Fibroblast of mammary gland (primary cell): ENCODE measurements around the gene SLC44A3.

ENCODE experiments used
- DNase-seq: peaks from one replicate; pipeline ENCODE4 v3.0.0-alpha.2; 2010; ENCODE audit warnings: low read depth
- H3K4me3 ChIP-seq: 2 replicates; pipeline ENCODE4 v1.5.1; 2011; ENCODE audit warnings: low read depth, mild to moderate bottlenecking, low read length, moderate library complexity; ENCODE audit not compliant: control insufficient read depth
- TF ChIP-seq, protein P1 (sequence below): conservative IDR thresholded peaks from 2 replicates; pipeline ENCODE4 v1.5.1; 2011; ENCODE audit warnings: low read depth, low read length, inconsistent platforms; ENCODE audit not compliant: control insufficient read depth, insufficient read depth

SLC44A3 gene

DNA sequence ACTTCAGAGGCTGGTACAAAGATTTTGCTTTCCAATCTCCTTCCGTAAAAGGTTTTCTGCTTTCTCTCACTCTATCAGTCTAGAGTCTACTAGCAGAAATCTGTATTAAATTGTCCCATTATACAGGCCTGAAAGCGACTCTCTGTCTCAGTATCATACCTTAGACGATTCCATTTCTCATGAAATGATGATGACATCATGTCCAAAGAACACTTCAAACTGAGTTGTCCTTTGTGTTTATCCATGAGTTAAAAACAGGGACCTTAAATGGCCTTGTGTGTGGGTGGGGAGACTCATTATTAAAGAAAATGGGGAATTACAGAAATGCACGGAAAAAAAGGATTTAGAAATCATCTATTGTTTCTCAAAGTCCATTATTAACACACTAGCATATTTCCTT, 21.0 kb upstream of the SLC44A3 start:
- H3K4me3 ChIP-seq, result no peak overlapping the region
- TF ChIP-seq, protein P1, sequence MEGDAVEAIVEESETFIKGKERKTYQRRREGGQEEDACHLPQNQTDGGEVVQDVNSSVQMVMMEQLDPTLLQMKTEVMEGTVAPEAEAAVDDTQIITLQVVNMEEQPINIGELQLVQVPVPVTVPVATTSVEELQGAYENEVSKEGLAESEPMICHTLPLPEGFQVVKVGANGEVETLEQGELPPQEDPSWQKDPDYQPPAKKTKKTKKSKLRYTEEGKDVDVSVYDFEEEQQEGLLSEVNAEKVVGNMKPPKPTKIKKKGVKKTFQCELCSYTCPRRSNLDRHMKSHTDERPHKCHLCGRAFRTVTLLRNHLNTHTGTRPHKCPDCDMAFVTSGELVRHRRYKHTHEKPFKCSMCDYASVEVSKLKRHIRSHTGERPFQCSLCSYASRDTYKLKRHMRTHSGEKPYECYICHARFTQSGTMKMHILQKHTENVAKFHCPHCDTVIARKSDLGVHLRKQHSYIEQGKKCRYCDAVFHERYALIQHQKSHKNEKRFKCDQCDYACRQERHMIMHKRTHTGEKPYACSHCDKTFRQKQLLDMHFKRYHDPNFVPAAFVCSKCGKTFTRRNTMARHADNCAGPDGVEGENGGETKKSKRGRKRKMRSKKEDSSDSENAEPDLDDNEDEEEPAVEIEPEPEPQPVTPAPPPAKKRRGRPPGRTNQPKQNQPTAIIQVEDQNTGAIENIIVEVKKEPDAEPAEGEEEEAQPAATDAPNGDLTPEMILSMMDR, result no peak
- peak; percentile 59 for DNase-seq

DNA sequence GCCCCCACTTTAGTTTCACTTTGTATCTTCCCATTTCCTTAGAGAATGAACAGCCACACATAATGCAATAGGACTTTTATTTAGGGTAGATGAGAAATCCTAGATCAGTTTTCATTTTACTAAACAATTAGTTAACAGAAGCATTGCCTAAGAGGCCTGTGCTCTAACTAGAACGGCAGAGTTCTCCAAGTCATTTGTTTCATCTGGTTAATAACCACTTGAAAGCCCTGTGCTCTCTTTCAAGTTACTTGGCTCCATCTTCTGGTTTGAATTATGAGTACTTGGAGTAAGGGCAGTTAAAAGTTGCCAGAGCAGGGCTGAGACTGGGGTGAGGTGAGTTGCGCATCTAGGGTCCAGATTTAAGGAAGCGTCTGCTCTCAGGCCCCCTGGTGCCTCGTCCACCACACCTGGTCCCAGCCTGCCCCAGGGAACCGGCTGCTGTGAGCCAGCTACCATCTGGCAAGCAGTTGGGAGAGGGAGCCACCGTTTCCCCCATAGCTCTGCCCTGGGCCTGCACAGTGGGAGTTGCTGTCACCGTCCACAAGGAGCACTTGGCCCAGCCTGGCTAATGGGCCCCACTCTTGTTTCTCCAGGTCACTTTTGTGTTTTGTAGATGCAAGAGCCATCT, 18.1 kb upstream of the SLC44A3 start:
- DNase-seq, result peak; percentile 94
- H3K4me3 ChIP-seq, result no peak overlapping the region
- TF ChIP-seq, protein P1, result peak; percentile 68

DNA sequence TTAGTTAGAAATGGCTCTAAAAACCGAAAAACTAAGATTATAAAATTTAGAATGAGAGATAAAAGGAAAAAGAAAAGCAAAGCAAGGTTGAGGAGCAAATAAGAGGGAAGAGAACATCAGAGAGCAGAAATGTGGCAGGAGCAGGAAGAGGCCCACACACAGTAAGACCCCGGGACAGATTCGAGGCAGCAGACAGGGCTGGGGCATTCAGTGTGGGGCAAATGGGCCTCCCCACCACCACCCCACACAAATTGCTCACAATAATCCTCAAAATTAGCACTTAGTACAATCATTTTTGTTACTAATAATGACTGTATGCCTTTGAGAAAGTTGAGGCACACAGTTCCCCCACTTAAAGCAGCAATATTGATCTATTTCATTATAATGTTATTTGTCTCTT, 17.1 kb upstream of the SLC44A3 start:
- no peak overlapping the region for H3K4me3 ChIP-seq
- TF ChIP-seq, protein P1, result no peak
- DNase-seq, result no peak

GRCh38 chr1:94803517-94804441, 16.4 kb upstream of the SLC44A3 start:
- TF ChIP-seq, protein P1, result no peak
- DNase-seq, result peak; percentile 29
- no peak overlapping the region for H3K4me3 ChIP-seq

DNA sequence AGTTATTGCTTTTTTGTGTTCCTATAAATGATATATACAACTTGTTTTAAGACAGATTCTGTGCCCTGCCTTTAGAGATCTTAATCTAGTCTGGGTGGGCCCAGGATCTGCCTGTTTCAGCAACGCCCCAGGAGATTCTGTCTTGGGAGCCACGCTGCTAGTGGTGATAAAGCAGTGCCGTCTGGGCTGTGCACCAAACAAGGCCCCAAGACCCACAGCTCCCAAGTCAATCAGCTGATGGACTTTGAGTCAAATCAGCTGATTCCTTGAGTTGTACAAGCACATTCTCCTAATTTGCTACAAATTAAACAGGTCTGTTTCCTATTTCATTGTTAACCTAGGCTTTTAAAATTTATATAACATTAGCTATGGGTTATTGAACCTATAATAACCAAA, 15.7 kb upstream of the SLC44A3 start:
- no peak for DNase-seq
- TF ChIP-seq, protein P1, result no peak
- no peak overlapping the region for H3K4me3 ChIP-seq

GRCh38 chr1:94805912-94806311, 14.2 kb upstream of the SLC44A3 start:
- DNase-seq, result peak; percentile 66
- peak overlapping the region; percentile 38 for H3K4me3 ChIP-seq
- TF ChIP-seq, protein P1, result peak; percentile 99
